DND-41 (cell line): ENCODE data around the gene NEK7.

ENCODE experiments used
- ATAC-seq: fragments of 200-7000 bp; cut with Tn5 transposase; 3 replicates; pipeline ENCODE4 v1.9.1; 2021; ENCODE audit warnings: low read depth; ENCODE audit not compliant: insufficient read depth
- DNase-seq: peaks from one replicate; pipeline ENCODE4 v3.0.0-alpha.2; 2020
- H2AFZ ChIP-seq: 2 replicates; pipeline ENCODE4 v1.6.0; 2012; ENCODE audit warnings: low read depth, low read length
- H3K27ac ChIP-seq: 2 replicates; pipeline ENCODE4 v1.5.1; 2012; ENCODE audit warnings: low read length, inconsistent platforms
- H3K27me3 ChIP-seq: fragments of 200-600 bp; sonication (generic); 2 replicates; pipeline ENCODE4 v1.6.0; 2012; ENCODE audit warnings: low read length, mild to moderate bottlenecking, inconsistent platforms; ENCODE audit not compliant: insufficient read depth, poor library complexity
- H3K36me3 ChIP-seq: 2 replicates; pipeline ENCODE4 v1.5.1; 2012; ENCODE audit warnings: low read length, inconsistent platforms; ENCODE audit not compliant: insufficient read depth
- H3K4me1 ChIP-seq: 2 replicates; pipeline ENCODE4 v1.5.1; 2012; ENCODE audit warnings: mild to moderate bottlenecking, low read length; ENCODE audit not compliant: insufficient read depth
- H3K4me2 ChIP-seq: 2 replicates; pipeline ENCODE4 v1.6.0; 2012; ENCODE audit warnings: mild to moderate bottlenecking, moderate library complexity, low read length, inconsistent platforms; ENCODE audit not compliant: insufficient read depth
- H3K4me3 ChIP-seq, 2 experiments: fragments of 200-600 bp in 1 of 2; shearing (Covaris generic) in 1 of 2; 2 replicates each; pipeline ENCODE4 v1.5.1; 2012 to 2016; ENCODE audit warnings: inconsistent platforms in 2 of 2, low read length in 2 of 2, mild to moderate bottlenecking in 2 of 2, low read depth in 1 of 2, moderate library complexity in 1 of 2
- H3K79me2 ChIP-seq: 2 replicates; pipeline ENCODE4 v1.6.0; 2012; ENCODE audit warnings: low read length, inconsistent platforms; ENCODE audit not compliant: insufficient read depth
- H3K9ac ChIP-seq: 2 replicates; pipeline ENCODE4 v1.6.0; 2012; ENCODE audit warnings: low read depth, mild to moderate bottlenecking, inconsistent platforms, low read length, moderate library complexity
- H3K9me3 ChIP-seq: 2 replicates; pipeline ENCODE4 v1.5.1; 2012; ENCODE audit warnings: low read length, moderate library complexity, mild to moderate bottlenecking, inconsistent platforms; ENCODE audit not compliant: insufficient read depth, severe bottlenecking
- H4K20me1 ChIP-seq: 2 replicates; pipeline ENCODE4 v1.6.0; 2012; ENCODE audit warnings: low read length; ENCODE audit not compliant: insufficient read depth
- CTCF ChIP-seq: IDR thresholded peaks from 2 replicates; pipeline ENCODE4 v1.5.1; 2012; ENCODE audit warnings: borderline replicate concordance, low read length, moderate library complexity, mild to moderate bottlenecking; ENCODE audit not compliant: poor library complexity, severe bottlenecking; ENCODE audit errors: extremely low read depth
- EZH2 ChIP-seq: IDR thresholded peaks from 3 replicates; pipeline ENCODE4 v1.6.1; 2012; ENCODE audit warnings: borderline replicate concordance, low read depth, mild to moderate bottlenecking, moderate library complexity, low read length, inconsistent platforms; ENCODE audit not compliant: severe bottlenecking

The NEK7 gene

GRCh38 chr1:198196630-198197029, 39.8 kb downstream of the NEK7 start:
- Histone ChIP-seq H3K79me2 (peaks cover 100% of the 10 kb centered on the region), H3K4me3 (no peak overlapping the region), H3K9me3 (no peaks in the 10 kb centered on the region), H3K27ac (no peak overlapping the region), H3K4me2 (no peak overlapping the region), H3K4me1 (peaks cover 35% of the 10 kb centered on the region), H2AFZ (no peak overlapping the region), H3K9ac (no peak overlapping the region), H3K27me3 (no peaks in the 10 kb centered on the region), H4K20me1 (peaks cover 35% of the 10 kb centered on the region), H3K36me3 (no peaks in the 10 kb centered on the region)
- ATAC-seq: no peak
- no peak for DNase-seq
- TF ChIP-seq EZH2 (no peak), CTCF (no peak)

GRCh38 chr1:198197285-198197684, 40.5 kb downstream of the NEK7 start:
- Histone ChIP-seq H3K4me2 (no peak overlapping the region), H3K36me3 (no peaks in the 10 kb centered on the region), H3K9me3 (no peaks in the 10 kb centered on the region), H3K4me3 (no peak overlapping the region), H4K20me1 (peaks cover 41% of the 10 kb centered on the region), H3K27me3 (no peaks in the 10 kb centered on the region), H2AFZ (no peak overlapping the region), H3K4me1 (peaks cover 34% of the 10 kb centered on the region), H3K9ac (no peak overlapping the region), H3K27ac (0 out of 2 replicates have a peak overlapping the region, but pooled peaks have one; percentile 5), H3K79me2 (peaks cover 100% of the 10 kb centered on the region)
- ATAC-seq (no peak), DNase-seq (no peak)
- no peak for TF ChIP-seq CTCF
- TF ChIP-seq EZH2: no peak

GRCh38 chr1:198199105-198199504, 42.3 kb downstream of the NEK7 start:
- H3K27ac ChIP-seq: peak overlapping the region; percentile 55
- H3K9ac ChIP-seq: no peak overlapping the region
- H3K9me3 ChIP-seq: no peaks in the 10 kb centered on the region
- H3K79me2 ChIP-seq: peaks cover 100% of the 10 kb centered on the region
- H3K27me3 ChIP-seq: no peaks in the 10 kb centered on the region
- peak; percentile 83 for ATAC-seq
- no peak overlapping the region for H3K4me2 ChIP-seq
- no peak for TF ChIP-seq CTCF
- no peak for TF ChIP-seq EZH2
- H3K4me3 ChIP-seq: no peak overlapping the region
- H2AFZ ChIP-seq: no peak overlapping the region
- DNase-seq: peak; percentile 57
- no peaks in the 10 kb centered on the region for H3K36me3 ChIP-seq
- peaks cover 35% of the 10 kb centered on the region for H3K4me1 ChIP-seq
- peaks cover 49% of the 10 kb centered on the region for H4K20me1 ChIP-seq
